GM04504 (cell line): ENCODE data around the gene SERP2.

Experiments
- DNase-seq: peaks from one replicate; pipeline ENCODE4 v3.0.0-alpha.2; 2012; ENCODE audit warnings: low read depth

Gene SERP2

DNA sequence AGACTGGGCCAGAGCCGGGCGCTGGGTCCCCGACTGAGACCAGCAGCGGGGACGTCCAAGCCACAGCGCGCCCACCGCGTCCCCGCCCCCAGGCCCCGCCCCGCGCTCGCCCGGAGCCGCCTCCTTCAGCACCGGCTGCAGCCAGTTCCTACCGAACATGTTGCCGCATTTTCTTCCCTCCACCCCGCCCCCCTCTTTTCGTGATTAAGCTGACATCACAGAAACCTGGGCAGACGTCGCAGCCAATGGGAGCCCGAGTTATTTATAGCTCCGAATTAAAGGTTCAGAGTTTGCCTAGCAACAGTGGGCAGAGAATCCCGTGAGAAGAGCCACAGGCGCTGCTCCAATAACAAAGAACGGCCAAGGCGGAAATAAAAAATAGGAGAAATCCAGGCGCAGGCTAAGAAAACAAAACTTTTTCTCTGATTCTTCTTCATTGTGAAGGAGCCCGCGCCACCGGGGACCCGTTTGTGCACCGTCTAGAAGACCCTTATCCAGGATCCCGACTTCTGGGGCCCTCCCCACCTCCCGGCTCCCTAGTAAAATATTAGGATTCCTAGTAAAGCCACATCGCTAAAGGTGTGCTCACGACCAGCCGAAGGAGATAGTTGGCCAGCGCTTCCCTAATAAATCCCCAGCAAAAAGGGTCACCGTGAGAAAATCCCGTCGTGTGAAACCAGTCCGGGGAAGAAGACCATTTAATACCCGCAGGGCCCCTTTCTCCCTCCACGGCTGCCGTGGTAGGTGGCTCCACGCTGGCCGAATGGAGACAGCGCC is 61.7 kb downstream of the SERP2 start:
- peak; percentile 94 for DNase-seq

- no peak for DNase-seq
These were observed 62.4 kb downstream of the SERP2 start for GRCh38 chr13:44435919-44436510.

GRCh38 chr13:44436589-44437337 is 63.1 kb downstream of the SERP2 start:
- DNase-seq: peak; percentile 76

GRCh38 chr13:44437356-44438233 is 64.0 kb downstream of the SERP2 start:
- no peak for DNase-seq

- no peak for DNase-seq
These were observed 64.6 kb downstream of the SERP2 start for GRCh38 chr13:44438234-44438579.

GRCh38 chr13:44439452-44440024 is 65.9 kb downstream of the SERP2 start:
- no peak for DNase-seq

GRCh38 chr13:44440046-44440608 is 66.5 kb downstream of the SERP2 start:
- no peak for DNase-seq
